Measurements from ENCODE around the gene ROR2. TPM values are rescaled to one million over a fixed set of nuclear protein-coding genes. Genes with fewer than 3 reads are reported as not detected.
A peak's percentile ranks its signal among the peaks of the same experiment; 100 is the strongest.

The ROR2 gene
- total and polyA plus RNA-seq, 4 donors: 2.7 to 32.3 (median 9.2) TPM

GRCh38 chr9:91930475-91930874, 19.6 kb downstream of the ROR2 start:
- no peaks in the 10 kb centered on the region for H3K27me3 ChIP-seq (ENCODE audit: control insufficient read depth in 3 of 3, insufficient read depth in 3 of 3, low read length in 2 of 3)
- TF ChIP-seq CTCF (IDR thresholded peaks at IDR 0.05; ENCODE audit: control extremely low read depth, extremely low read depth): no peak
- H3K9ac ChIP-seq (ENCODE audit: insufficient read depth in 1 of 2, low read length in 2 of 2): no peak overlapping the region
- DNase-seq: peak in 2 of 3 donors; percentile 42
- no peak for ATAC-seq (ENCODE audit: insufficient read depth, low FRiP score)
- WGBS, 2 donors: 87 to 89% methylated on average over 3 of the region's 3 CpGs
- peaks cover 0 to 19% (median 8%) of the 10 kb centered on the region in 5 donors for H3K4me1 ChIP-seq (ENCODE audit: control insufficient read depth in 5 of 5, insufficient read depth in 5 of 5, low read length in 5 of 5)
- H3K9me3 ChIP-seq (ENCODE audit: control insufficient read depth in 4 of 4, insufficient read depth in 3 of 4, low read length in 3 of 4): peaks cover 7 to 21% (median 14%) of the 10 kb centered on the region in 4 donors
- H3K4me3 ChIP-seq: no peak overlapping the region
- H3K36me3 ChIP-seq (ENCODE audit: control insufficient read depth in 4 of 4, insufficient read depth in 4 of 4, low read length in 4 of 4): peaks cover 0 to 9% (median 0%) of the 10 kb centered on the region in 4 donors
- H3K27ac ChIP-seq (ENCODE audit: low read depth in 1 of 2, low read length in 1 of 2): no peak overlapping the region

GRCh38 chr9:91929331-91929730, 20.7 kb downstream of the ROR2 start:
- H3K9me3 ChIP-seq (ENCODE audit: control insufficient read depth in 4 of 4, insufficient read depth in 3 of 4, low read length in 3 of 4): peaks cover 7 to 21% (median 15%) of the 10 kb centered on the region in 4 donors
- no peak overlapping the region for H3K9ac ChIP-seq (ENCODE audit: insufficient read depth in 1 of 2, low read length in 2 of 2)
- no peaks in the 10 kb centered on the region for H3K27me3 ChIP-seq (ENCODE audit: control insufficient read depth in 3 of 3, insufficient read depth in 3 of 3, low read length in 2 of 3)
- no peak overlapping the region for H3K4me3 ChIP-seq
- 94% methylated on average over 7 of the region's 7 CpGs for WGBS, 2 donors
- no peak overlapping the region for H3K27ac ChIP-seq (ENCODE audit: low read depth in 1 of 2, low read length in 1 of 2)
- ATAC-seq (ENCODE audit: insufficient read depth, low FRiP score): no peak
- no peak for DNase-seq
- H3K36me3 ChIP-seq (ENCODE audit: control insufficient read depth in 4 of 4, insufficient read depth in 4 of 4, low read length in 4 of 4): peaks cover 0 to 9% (median 0%) of the 10 kb centered on the region in 4 donors
- peaks cover 0 to 9% (median 0%) of the 10 kb centered on the region in 5 donors for H3K4me1 ChIP-seq (ENCODE audit: control insufficient read depth in 5 of 5, insufficient read depth in 5 of 5, low read length in 5 of 5)
- TF ChIP-seq CTCF (IDR thresholded peaks at IDR 0.05; ENCODE audit: control extremely low read depth, extremely low read depth): no peak

- TF ChIP-seq CTCF (IDR thresholded peaks at IDR 0.05; ENCODE audit: control extremely low read depth, extremely low read depth): no peak
- H3K4me1 ChIP-seq (ENCODE audit: control insufficient read depth in 5 of 5, insufficient read depth in 5 of 5, low read length in 5 of 5): no peaks in the 10 kb centered on the region
- 91 to 94% methylated on average over 8 of the region's 8 CpGs for WGBS, 2 donors
- H3K27me3 ChIP-seq (ENCODE audit: control insufficient read depth in 3 of 3, insufficient read depth in 3 of 3, low read length in 2 of 3): no peaks in the 10 kb centered on the region
- H3K9me3 ChIP-seq (ENCODE audit: control insufficient read depth in 4 of 4, insufficient read depth in 3 of 4, low read length in 3 of 4): peaks cover 7 to 21% (median 15%) of the 10 kb centered on the region in 4 donors
- no peak for ATAC-seq (ENCODE audit: insufficient read depth, low FRiP score)
- DNase-seq: no peak
- H3K4me3 ChIP-seq: no peak overlapping the region
- H3K9ac ChIP-seq (ENCODE audit: insufficient read depth in 1 of 2, low read length in 2 of 2): no peak overlapping the region
- H3K36me3 ChIP-seq (ENCODE audit: control insufficient read depth in 4 of 4, insufficient read depth in 4 of 4, low read length in 4 of 4): peaks cover 0 to 9% (median 0%) of the 10 kb centered on the region in 4 donors
- no peak overlapping the region for H3K27ac ChIP-seq (ENCODE audit: low read depth in 1 of 2, low read length in 1 of 2)
These were observed 22.0 kb downstream of the ROR2 start for GRCh38 chr9:91927922-91928510.

GRCh38 chr9:91924090-91924489, 25.9 kb downstream of the ROR2 start:
- ATAC-seq (ENCODE audit: insufficient read depth, low FRiP score) (no peak), DNase-seq (no peak)
- no peaks in the 10 kb centered on the region for H3K27me3 ChIP-seq (ENCODE audit: control insufficient read depth in 3 of 3, insufficient read depth in 3 of 3, low read length in 2 of 3)
- no peak overlapping the region for H3K27ac ChIP-seq (ENCODE audit: low read depth in 1 of 2, low read length in 1 of 2)
- TF ChIP-seq CTCF (IDR thresholded peaks at IDR 0.05; ENCODE audit: control extremely low read depth, extremely low read depth): no peak
- H3K4me3 ChIP-seq: no peak overlapping the region
- WGBS, 2 donors: 87 to 89% methylated on average over 6 of the region's 6 CpGs
- H3K4me1 ChIP-seq (ENCODE audit: control insufficient read depth in 5 of 5, insufficient read depth in 5 of 5, low read length in 5 of 5): peaks cover 0 to 5% (median 0%) of the 10 kb centered on the region in 5 donors
- no peaks in the 10 kb centered on the region for H3K36me3 ChIP-seq (ENCODE audit: control insufficient read depth in 4 of 4, insufficient read depth in 4 of 4, low read length in 4 of 4)
- H3K9ac ChIP-seq (ENCODE audit: insufficient read depth in 1 of 2, low read length in 2 of 2): no peak overlapping the region
- H3K9me3 ChIP-seq (ENCODE audit: control insufficient read depth in 4 of 4, insufficient read depth in 3 of 4, low read length in 3 of 4): peaks cover 0 to 10% (median under 1%) of the 10 kb centered on the region in 4 donors

All from lung (tissue), 12 donors.